Upper lobe of left lung (tissue), 4 donors: ENCODE results near the gene CDC42BPA.

Experiments used
- POLR2AphosphoS5 ChIP-seq, 2 donors: sonication (generic); formaldehyde crosslinking; IDR thresholded peaks; one replicate each; pipeline ENCODE4 v1.5.1; 2017; ENCODE audit warnings: antibody characterized with exemption in 2 of 2
- TF ChIP-seq, protein P1 (sequence below), 6 experiments: fragments of 450-650 bp in 4 of 6; fragments of 200-600 bp in 2 of 6; sonication (generic) in 2 of 6; IDR thresholded peaks; one replicate each; pipeline ENCODE4 v1.5.1; 2016 to 2019; ENCODE audit warnings: antibody characterized with exemption in 6 of 6

- TF ChIP-seq POLR2AphosphoS5 (IDR thresholded peaks at IDR 0.05): no peak
- TF ChIP-seq, protein P1, sequence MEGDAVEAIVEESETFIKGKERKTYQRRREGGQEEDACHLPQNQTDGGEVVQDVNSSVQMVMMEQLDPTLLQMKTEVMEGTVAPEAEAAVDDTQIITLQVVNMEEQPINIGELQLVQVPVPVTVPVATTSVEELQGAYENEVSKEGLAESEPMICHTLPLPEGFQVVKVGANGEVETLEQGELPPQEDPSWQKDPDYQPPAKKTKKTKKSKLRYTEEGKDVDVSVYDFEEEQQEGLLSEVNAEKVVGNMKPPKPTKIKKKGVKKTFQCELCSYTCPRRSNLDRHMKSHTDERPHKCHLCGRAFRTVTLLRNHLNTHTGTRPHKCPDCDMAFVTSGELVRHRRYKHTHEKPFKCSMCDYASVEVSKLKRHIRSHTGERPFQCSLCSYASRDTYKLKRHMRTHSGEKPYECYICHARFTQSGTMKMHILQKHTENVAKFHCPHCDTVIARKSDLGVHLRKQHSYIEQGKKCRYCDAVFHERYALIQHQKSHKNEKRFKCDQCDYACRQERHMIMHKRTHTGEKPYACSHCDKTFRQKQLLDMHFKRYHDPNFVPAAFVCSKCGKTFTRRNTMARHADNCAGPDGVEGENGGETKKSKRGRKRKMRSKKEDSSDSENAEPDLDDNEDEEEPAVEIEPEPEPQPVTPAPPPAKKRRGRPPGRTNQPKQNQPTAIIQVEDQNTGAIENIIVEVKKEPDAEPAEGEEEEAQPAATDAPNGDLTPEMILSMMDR (IDR thresholded peaks at IDR 0.05): no peak
Observed at GRCh38 chr1:227102056-227102455, 216.2 kb downstream of the CDC42BPA start.
